Astrocyte of the cerebellum (primary cell): ENCODE results near the gene ADAM22.

Experiments used
- DNase-seq: peaks from one replicate; pipeline ENCODE4 v3.0.0-alpha.2; 2011; ENCODE audit warnings: low read depth
- H3K4me3 ChIP-seq: 2 replicates; pipeline ENCODE4 v1.5.1; 2011; ENCODE audit warnings: mild to moderate bottlenecking, low read depth, low read length, moderate library complexity
- in situ Hi-C: cut with HindIII; loops from 2 replicates; pipeline ENCODE4 v1.10.0; 2017; ENCODE audit warnings: low sequenced_read_pairs
- TF ChIP-seq, protein P1 (sequence below): IDR thresholded peaks from 2 replicates; pipeline ENCODE4 v1.5.1; 2012; ENCODE audit warnings: low read length, low read depth, moderate library complexity, mild to moderate bottlenecking; ENCODE audit errors: missing control alignments

The ADAM22 gene

DNA sequence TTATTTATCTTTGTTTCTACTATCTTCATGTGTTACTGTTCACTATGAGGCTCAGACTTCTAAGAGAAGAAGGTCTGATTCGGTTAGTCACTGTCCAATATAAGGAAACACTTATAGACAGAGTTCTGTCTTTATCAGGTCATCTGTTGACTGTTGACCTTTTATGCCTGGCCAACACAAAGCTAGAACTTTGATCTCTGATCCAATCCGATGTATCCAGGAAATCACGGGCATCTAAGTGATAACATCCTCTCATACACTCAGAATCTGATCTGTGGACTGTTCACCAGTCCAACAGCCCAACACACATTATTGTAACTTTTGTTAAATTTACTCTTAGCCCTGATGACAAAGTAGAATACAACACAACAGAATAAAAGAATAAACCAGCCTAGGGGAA, 171.2 kb downstream of the ADAM22 start:
- TF ChIP-seq, protein P1, sequence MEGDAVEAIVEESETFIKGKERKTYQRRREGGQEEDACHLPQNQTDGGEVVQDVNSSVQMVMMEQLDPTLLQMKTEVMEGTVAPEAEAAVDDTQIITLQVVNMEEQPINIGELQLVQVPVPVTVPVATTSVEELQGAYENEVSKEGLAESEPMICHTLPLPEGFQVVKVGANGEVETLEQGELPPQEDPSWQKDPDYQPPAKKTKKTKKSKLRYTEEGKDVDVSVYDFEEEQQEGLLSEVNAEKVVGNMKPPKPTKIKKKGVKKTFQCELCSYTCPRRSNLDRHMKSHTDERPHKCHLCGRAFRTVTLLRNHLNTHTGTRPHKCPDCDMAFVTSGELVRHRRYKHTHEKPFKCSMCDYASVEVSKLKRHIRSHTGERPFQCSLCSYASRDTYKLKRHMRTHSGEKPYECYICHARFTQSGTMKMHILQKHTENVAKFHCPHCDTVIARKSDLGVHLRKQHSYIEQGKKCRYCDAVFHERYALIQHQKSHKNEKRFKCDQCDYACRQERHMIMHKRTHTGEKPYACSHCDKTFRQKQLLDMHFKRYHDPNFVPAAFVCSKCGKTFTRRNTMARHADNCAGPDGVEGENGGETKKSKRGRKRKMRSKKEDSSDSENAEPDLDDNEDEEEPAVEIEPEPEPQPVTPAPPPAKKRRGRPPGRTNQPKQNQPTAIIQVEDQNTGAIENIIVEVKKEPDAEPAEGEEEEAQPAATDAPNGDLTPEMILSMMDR, result no peak
- no peak overlapping the region for H3K4me3 ChIP-seq
- in situ Hi-C loops, result no loop called here
- DNase-seq, result no peak

DNA sequence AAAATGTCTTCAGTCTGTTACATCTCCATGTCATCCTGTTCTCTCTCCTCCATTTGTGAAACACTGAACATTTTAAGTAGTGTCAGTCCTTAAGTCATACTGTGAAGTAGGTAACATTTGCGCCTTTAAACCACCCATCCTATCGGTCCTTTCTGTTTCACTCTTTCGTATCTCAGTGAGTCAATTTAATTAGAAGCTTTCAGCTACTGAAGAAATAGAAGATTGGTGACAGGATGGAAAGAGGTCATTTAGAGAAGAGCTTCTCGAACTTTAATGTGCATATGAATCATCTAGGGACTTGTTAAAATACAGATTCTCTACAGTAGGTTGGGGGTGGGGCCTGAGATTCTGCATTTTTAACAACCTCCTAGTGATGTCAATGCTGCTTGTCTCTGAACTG, 172.4 kb downstream of the ADAM22 start:
- in situ Hi-C loops, result no loop called here
- TF ChIP-seq, protein P1, result no peak
- no peak for DNase-seq
- no peak overlapping the region for H3K4me3 ChIP-seq

DNA sequence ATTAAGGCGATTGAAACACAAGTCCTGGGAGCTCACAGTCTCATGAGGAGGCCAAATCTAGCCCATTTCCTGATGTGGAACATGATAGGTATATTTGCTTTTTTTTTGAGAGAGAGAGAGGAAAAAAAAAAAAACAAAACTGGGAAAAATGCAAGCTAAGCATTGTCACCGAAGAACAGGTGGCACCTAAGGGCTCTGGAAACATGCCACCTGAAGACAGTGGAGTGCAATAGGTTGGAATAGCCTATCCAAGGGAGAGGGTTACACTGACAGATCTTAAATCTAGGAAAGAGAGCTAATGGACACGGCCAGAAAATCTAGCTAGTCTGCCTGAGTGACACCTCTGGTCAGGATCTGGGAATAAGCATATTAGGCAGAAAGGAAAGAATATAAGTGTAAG, 175.6 kb downstream of the ADAM22 start:
- TF ChIP-seq, protein P1, result no peak

DNA sequence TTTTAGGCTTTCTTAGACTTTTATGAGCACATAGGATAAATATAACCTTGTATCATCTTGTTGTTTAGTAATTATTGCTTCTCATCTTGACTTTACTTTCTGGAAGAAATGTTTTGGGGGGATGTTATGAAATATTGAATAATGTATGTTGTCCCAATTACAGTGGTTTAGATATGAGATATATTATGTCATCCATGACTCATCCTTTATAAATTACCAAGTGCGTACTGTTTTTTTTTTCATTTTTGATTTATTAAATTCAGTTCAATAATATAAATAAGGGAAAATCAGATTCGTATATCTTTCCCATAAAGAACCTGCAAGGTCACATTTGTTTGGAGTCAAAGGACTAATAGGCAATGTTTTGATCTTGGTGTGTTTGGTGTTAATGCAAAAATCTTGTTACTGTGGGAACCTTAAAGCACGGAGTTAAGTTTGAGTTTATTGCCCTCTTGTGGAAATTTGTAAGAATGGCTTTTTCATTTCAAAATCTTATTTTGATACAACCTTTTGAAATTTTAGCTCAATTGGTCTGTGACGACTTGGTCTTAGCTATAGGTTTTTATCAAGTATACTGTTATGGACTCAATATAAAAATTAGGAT, 177.2 kb downstream of the ADAM22 start:
- DNase-seq, result peak; percentile 57
- TF ChIP-seq, protein P1, result peak; percentile 39
- in situ Hi-C loops, result no loop called here
- H3K4me3 ChIP-seq, result no peak overlapping the region

More for the DNA sequence above, 175.6 kb downstream of the ADAM22 start:
- DNase-seq, result no peak
- in situ Hi-C loops, result no loop called here
- no peak overlapping the region for H3K4me3 ChIP-seq

DNA sequence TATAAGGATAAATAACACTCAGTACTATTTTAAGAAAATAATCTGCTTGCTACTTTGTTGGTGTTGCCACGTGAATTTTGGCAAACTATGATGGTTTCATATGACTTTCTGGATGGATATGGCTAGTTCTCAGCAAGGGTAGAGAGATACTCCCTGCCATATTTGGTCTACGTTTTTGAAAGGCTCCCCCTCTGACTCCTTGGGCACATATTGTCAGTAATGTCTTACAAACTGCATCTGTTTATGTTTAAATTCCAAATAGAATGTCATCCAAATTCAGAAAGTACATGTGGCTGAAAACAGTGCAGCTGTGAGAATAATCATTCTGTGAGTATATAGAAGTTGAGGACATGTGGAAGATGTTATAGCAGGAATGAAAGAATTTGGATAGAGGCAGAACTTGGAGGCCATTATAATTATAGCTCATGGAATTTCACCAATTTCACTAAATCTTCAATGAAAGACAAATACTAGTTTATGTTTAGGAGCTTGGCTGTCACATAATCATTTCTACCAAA, 178.0 kb downstream of the ADAM22 start:
- no peak for DNase-seq
- TF ChIP-seq, protein P1, result no peak
- H3K4me3 ChIP-seq, result no peak overlapping the region
- in situ Hi-C loops, result no loop called here

DNA sequence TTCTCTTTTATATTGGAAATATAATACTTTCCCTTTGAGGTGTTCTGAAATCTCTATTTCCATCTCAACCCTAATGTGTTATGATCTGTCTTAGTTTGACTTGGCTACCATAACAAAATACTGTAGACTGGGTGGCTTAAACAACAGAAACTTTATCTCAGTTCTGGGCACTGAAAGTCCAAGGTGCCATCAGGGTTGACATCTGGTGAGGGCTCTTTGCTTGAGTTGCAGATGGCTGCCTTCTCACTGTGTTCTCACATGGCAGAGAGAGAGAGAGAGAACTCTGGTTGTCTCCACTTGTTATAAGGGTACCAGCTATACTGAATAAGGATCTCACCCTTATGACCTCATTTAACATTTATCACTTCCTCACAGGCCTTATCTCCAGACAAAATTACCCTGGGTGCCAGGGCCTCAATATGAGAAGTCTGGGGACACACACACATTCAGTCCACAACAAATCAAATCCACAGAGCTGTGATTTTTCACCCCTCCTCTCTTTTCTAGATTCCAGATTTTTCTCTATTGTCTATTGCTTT, 181.3 kb downstream of the ADAM22 start:
- TF ChIP-seq, protein P1, result no peak
- no peak overlapping the region for H3K4me3 ChIP-seq
- no peak for DNase-seq
- in situ Hi-C loops, result no loop called here

DNA sequence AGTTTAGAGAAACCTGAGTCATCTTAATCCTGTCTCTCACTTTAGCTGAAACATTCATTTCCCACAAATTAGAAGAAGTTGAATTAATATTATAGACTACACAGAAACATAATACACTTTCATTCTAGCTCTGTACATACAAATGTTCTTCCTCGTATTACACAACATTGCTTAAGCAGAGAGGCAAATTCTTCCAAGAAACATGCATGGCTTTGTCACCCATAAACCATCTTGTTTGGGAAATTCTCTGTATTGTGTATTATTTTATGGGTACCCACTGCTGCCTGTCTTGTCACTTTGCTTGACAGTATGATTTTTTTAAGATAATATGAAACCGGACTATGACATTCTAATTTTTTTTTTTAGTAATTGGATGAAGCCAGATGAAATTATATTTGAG, 181.8 kb downstream of the ADAM22 start:
- TF ChIP-seq, protein P1, result no peak
- in situ Hi-C loops, result no loop called here
- no peak overlapping the region for H3K4me3 ChIP-seq
- DNase-seq, result no peak
